A549 (cell line): ENCODE measurements around the gene PCID2. TPM values are rescaled to one million over a fixed set of nuclear protein-coding genes. Genes with fewer than 3 reads are reported as not detected.

Experiments used
- ATAC-seq, 2 experiments: fragments of 200-7000 bp in 1 of 2; fragments of >200 bp in 1 of 2; cut with Nextera tagmentation in 1 of 2; cut with Tn5 transposase in 1 of 2; 3 replicates each; pipeline versions ENCODE4 v1.8.0 to v1.9.1; 2018 to 2020; ENCODE audit warnings: mild to moderate bottlenecking in 1 of 2, moderate library complexity in 1 of 2
- CTCF ChIA-PET: fragments of 300-600 bp; sonication (Branson Sonifier 250); formaldehyde crosslinking; extraction: SDS; loops from one replicate; lab custom pipeline; 2021; ENCODE audit warnings: antibody characterized with exemption, inconsistent platforms; lab: Yijun Ruan, JAX
- POLR2A ChIA-PET: fragments of 350-600 bp; formaldehyde crosslinking; extraction: SDS; loops from one replicate; lab custom pipeline; 2021; ENCODE audit warnings: antibody characterized with exemption, inconsistent platforms; lab: Yijun Ruan, JAX
- DNase-seq, 2 experiments: peaks; one replicate each; pipeline versions ENCODE4 v3.0.0 to v3.0.0-alpha.2; 2011 to 2016; ENCODE audit warnings: low read depth in 1 of 2, low spot score in 1 of 2
- FAIRE-seq: peaks from 2 replicates; lab custom pipeline; 2011; peaks lifted over from hg19 to GRCh38; lab: Jason Lieb, UNC
- H3K27ac ChIP-seq, 2 experiments: fragments of >200 bp; sonication (Bioruptor Twin); formaldehyde crosslinking; 3 replicates each; pipeline ENCODE4 v1.5.1; 2016 to 2017
- H3K4me1 ChIP-seq: fragments of >200 bp; sonication (Bioruptor Twin); formaldehyde crosslinking; 3 replicates; pipeline ENCODE4 v1.6.1; 2016
- H3K4me2 ChIP-seq: fragments of >200 bp; sonication (Bioruptor Twin); formaldehyde crosslinking; 3 replicates; pipeline ENCODE4 v1.6.1; 2016
- H3K4me3 ChIP-seq: fragments of >200 bp; sonication (Bioruptor Twin); formaldehyde crosslinking; 3 replicates; pipeline ENCODE4 v1.5.1; 2016
- H3K9me3 ChIP-seq: fragments of >200 bp; sonication (Bioruptor Twin); formaldehyde crosslinking; 3 replicates; pipeline ENCODE4 v1.6.1; 2016
- BHLHE40 ChIP-seq: IDR thresholded peaks from 2 replicates; pipeline ENCODE4 v1.6.1; 2012; ENCODE audit warnings: low read depth, low read length, inconsistent platforms
- CBX2 ChIP-seq: fragments of 200-600 bp; sonication (generic); IDR thresholded peaks from 2 replicates; pipeline ENCODE4 v1.6.1; 2016; ENCODE audit warnings: low read depth, mild to moderate bottlenecking, borderline replicate concordance
- CHD4 ChIP-seq: fragments of 200-600 bp; sonication (generic); IDR thresholded peaks from 2 replicates; pipeline ENCODE4 v1.6.1; 2016; ENCODE audit warnings: antibody characterized with exemption, mild to moderate bottlenecking, borderline replicate concordance
- EP300 ChIP-seq, 2 experiments: fragments of >200 bp; sonication (Bioruptor Twin); formaldehyde crosslinking; IDR thresholded peaks; 2 replicates in 1 of 2; 3 replicates in 1 of 2; pipeline ENCODE4 v1.6.1; 2016 to 2017
- ESRRA ChIP-seq: fragments of 150-350 bp; IDR thresholded peaks from 2 replicates; pipeline ENCODE4 v1.6.1; 2014; ENCODE audit warnings: mild to moderate bottlenecking, low read length, borderline replicate concordance
- FOSL2 ChIP-seq, 2 experiments: fragments of 450-650 bp in 1 of 2; fragments of >200 bp in 1 of 2; sonication (Bioruptor Twin) in 1 of 2; formaldehyde crosslinking; IDR thresholded peaks; 2 replicates each; pipeline versions ENCODE4 v1.5.0 to v1.6.1; 2016 to 2020; ENCODE audit warnings: mild to moderate bottlenecking in 1 of 2, moderate library complexity in 1 of 2
- GATA3 ChIP-seq: IDR thresholded peaks from 2 replicates; pipeline ENCODE4 v1.6.1; 2012; ENCODE audit warnings: borderline replicate concordance
- HDAC2 ChIP-seq: fragments of 200-600 bp; sonication (generic); IDR thresholded peaks from 2 replicates; pipeline ENCODE4 v1.6.1; 2016
- JUN ChIP-seq, 2 experiments: fragments of >200 bp; sonication (Bioruptor Twin); formaldehyde crosslinking; IDR thresholded peaks; 2 replicates in 1 of 2; 3 replicates in 1 of 2; pipeline ENCODE4 v1.6.1; 2016 to 2017
- JUNB ChIP-seq: fragments of >200 bp; sonication (Bioruptor Twin); formaldehyde crosslinking; IDR thresholded peaks from 2 replicates; pipeline ENCODE4 v1.6.1; 2016
- KDM1A ChIP-seq: fragments of 200-600 bp; sonication (generic); IDR thresholded peaks from 2 replicates; pipeline ENCODE4 v1.6.1; 2016; ENCODE audit warnings: low read depth, mild to moderate bottlenecking
- KDM5A ChIP-seq: fragments of 200-600 bp; sonication (generic); IDR thresholded peaks from 2 replicates; pipeline ENCODE4 v1.6.1; 2016; ENCODE audit warnings: antibody characterized with exemption, mild to moderate bottlenecking
- MAFK ChIP-seq: fragments of 450-650 bp; IDR thresholded peaks from 2 replicates; pipeline ENCODE4 v1.6.1; 2014; ENCODE audit not compliant: partially characterized antibody
- MAZ ChIP-seq: fragments of 150-350 bp; IDR thresholded peaks from 2 replicates; pipeline ENCODE4 v1.6.1; 2014; ENCODE audit warnings: antibody characterized with exemption, low read depth, low read length, borderline replicate concordance
- MYC ChIP-seq: IDR thresholded peaks from 2 replicates; pipeline ENCODE4 v1.6.1; 2012; ENCODE audit warnings: mild to moderate bottlenecking, inconsistent platforms, low read length, improper control_type of control experiment, borderline replicate concordance
- NR3C1 ChIP-seq: fragments of >200 bp; sonication (Bioruptor Twin); formaldehyde crosslinking; IDR thresholded peaks from 3 replicates; pipeline ENCODE4 v1.6.1; 2017
- POLR2AphosphoS2 ChIP-seq: conservative IDR thresholded peaks from 2 replicates; pipeline ENCODE4 v1.6.1; 2012; ENCODE audit warnings: low read length, improper control_type of control experiment, inconsistent platforms
- RARB ChIP-seq: fragments of 250-450 bp; sonication (Bioruptor Pico); IDR thresholded peaks from 2 replicates; pipeline ENCODE4 v1.8.0; 2021; ENCODE audit warnings: mild to moderate bottlenecking, moderate library complexity
- RFX5 ChIP-seq: fragments of 450-650 bp; IDR thresholded peaks from 2 replicates; pipeline ENCODE4 v1.7.1; 2014; ENCODE audit warnings: antibody characterized with exemption, mild to moderate bottlenecking, moderate library complexity
- RNF2 ChIP-seq: fragments of 200-600 bp; sonication (generic); IDR thresholded peaks from 2 replicates; pipeline ENCODE4 v1.6.1; 2016; ENCODE audit warnings: low read depth, mild to moderate bottlenecking, antibody characterized with exemption, moderate library complexity, borderline replicate concordance
- SMC3 ChIP-seq: fragments of >200 bp; sonication (Bioruptor Twin); formaldehyde crosslinking; IDR thresholded peaks from 3 replicates; pipeline ENCODE4 v1.6.1; 2018; ENCODE audit warnings: inconsistent platforms
- TP53 ChIP-seq: fragments of 250-450 bp; sonication (Bioruptor Pico); IDR thresholded peaks from 2 replicates; pipeline ENCODE4 v1.5.0; 2021; ENCODE audit warnings: mild to moderate bottlenecking, moderate library complexity
- ZC3H11A ChIP-seq: fragments of 450-650 bp; IDR thresholded peaks from 2 replicates; pipeline ENCODE4 v1.6.1; 2014; ENCODE audit warnings: antibody characterized with exemption, mild to moderate bottlenecking
- ZNF302 ChIP-seq: fragments of 250-450 bp; sonication (Bioruptor Pico); IDR thresholded peaks from 2 replicates; pipeline ENCODE4 v1.9.0; 2021; ENCODE audit warnings: inconsistent platforms, mild to moderate bottlenecking, moderate library complexity
- ZSCAN20 ChIP-seq: fragments of 250-450 bp; sonication (Bioruptor Pico); IDR thresholded peaks from 2 replicates; pipeline ENCODE4 v1.8.0; 2022; ENCODE audit warnings: mild to moderate bottlenecking, moderate library complexity
- WGBS: methylation state at CpG from one replicate; pipeline ENCODE4 v1.1.6; 2017; ENCODE audit errors: missing lambda C conversion rate; 5-methylcytosine and 5-hydroxymethylcytosine counted together
- polyA plus RNA-seq, 4 experiments: library from polyadenylated mRNA; depleted of rRNA in 3 of 4; stranded (reverse); fragments of >200 nt; fragmentation: RNase III in 1 of 4; extraction: RNeasy Plus Mini Kit Qiagen cat#74134 plus additional on column Dnase treatment in 1 of 4; gene quantifications; 2 replicates in 3 of 4; 3 replicates in 1 of 4; pipeline ENCODE4 v1.2.3, GENCODE V29; 2011 to 2017
- TF ChIP-seq, protein P1 (sequence below): IDR thresholded peaks from 2 replicates; pipeline ENCODE4 v1.6.1; 2012; ENCODE audit warnings: low read depth, borderline replicate concordance
- TF ChIP-seq, protein P2 (sequence below): fragments of 250-450 bp; sonication (Bioruptor Pico); IDR thresholded peaks from 2 replicates; pipeline ENCODE4 v1.5.0; 2021; ENCODE audit warnings: mild to moderate bottlenecking, moderate library complexity, borderline replicate concordance
- TF ChIP-seq, protein P3 (sequence below): fragments of 150-350 bp; IDR thresholded peaks from 2 replicates; pipeline ENCODE4 v1.6.1; 2014; ENCODE audit warnings: low read depth, mild to moderate bottlenecking, low read length

PCID2 gene
- polyA plus RNA-seq, 2 of the 4 experiments (the other 2 are of a cell fraction), result 37.7 to 68.7 TPM

DNA sequence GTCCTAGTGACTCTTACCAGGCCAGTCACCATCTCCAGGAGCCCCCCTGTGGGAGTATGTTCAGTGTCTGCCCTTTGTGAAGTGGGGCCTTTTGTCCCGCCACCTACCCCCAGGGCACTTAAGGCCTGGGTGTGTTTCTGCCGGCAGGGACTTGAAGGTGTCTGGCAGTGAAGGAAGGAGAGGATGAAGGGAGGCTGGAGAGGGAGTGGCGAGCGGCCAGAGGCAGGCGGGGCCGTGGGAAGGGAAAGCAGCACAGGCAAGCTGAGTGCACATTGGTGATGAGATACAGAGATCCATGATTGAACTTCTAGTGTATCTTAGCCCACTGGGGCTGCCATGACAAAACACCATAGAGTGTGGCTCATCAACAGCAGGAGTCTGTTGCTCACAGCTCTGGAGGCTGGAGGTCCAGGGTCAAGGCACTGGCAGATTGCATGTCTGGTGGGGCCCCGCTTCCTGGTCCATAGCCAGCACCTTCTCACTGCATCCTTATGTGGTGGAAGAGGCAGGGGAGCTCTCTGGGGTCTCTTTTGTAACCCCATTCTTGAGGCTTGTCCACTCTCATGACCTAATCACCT lies 18.5 kb upstream of the PCID2 start:
- ATAC-seq (no peak), FAIRE-seq (no peak), DNase-seq (no peak)
- ChIA-PET CTCF (no interaction called here), POLR2A (no interaction called here)
- TF ChIP-seq GATA3, result no peak
- no peaks in the 10 kb centered on the region for H3K4me1 ChIP-seq
- H3K27ac ChIP-seq, result no peak overlapping the region
- no peak overlapping the region for H3K4me3 ChIP-seq
- H3K9me3 ChIP-seq, result no peaks in the 10 kb centered on the region
- 86% methylated on average over 5 of the region's 7 CpGs for WGBS
- H3K4me2 ChIP-seq, result no peak overlapping the region

DNA sequence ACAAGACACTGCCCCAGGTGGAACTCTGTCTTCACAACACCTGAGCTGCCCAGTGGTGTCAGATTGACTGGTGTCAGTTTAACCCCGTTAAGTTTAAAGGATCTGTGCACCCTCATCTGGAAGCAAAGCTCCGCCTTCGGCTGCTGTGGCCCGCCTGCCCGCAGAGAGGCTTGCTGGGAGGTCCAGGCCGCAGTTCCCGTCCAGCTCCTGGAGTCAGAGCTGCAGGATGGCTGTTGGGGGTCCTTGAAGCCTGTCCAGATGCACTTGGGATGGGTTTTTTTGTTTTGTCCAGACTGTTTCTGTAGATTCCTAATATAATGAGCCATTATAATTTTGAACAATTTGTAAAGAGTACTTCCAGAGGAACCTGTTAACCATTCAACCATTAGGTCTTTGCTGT lies 17.0 kb upstream of the PCID2 start:
- WGBS, result 95% methylated on average over 4 of the region's 7 CpGs
- ChIA-PET POLR2A (no interaction called here), CTCF (interaction anchor here (0.7 to 1.7 kb wide), 2 partner anchors 9 to 168 kb away, joined by 3 read pairs; no protein-coding TSS in a partner anchor)
- DNase-seq (no peak), ATAC-seq (no peak), FAIRE-seq (no peak)
- Histone ChIP-seq H3K4me1 (no peaks in the 10 kb centered on the region), H3K27ac (no peak overlapping the region), H3K4me2 (no peak overlapping the region), H3K4me3 (no peak overlapping the region), H3K9me3 (no peaks in the 10 kb centered on the region)
- no peak for TF ChIP-seq RFX5
- TF ChIP-seq GATA3, result no peak
- TF ChIP-seq JUN (IDR thresholded peaks at IDR 0.05), result no peak
- TF ChIP-seq NR3C1, result no peak
- no peak for TF ChIP-seq TP53 (CRISPR knock-in tag)
- TF ChIP-seq HDAC2, result no peak
- TF ChIP-seq MYC, result no peak

DNA sequence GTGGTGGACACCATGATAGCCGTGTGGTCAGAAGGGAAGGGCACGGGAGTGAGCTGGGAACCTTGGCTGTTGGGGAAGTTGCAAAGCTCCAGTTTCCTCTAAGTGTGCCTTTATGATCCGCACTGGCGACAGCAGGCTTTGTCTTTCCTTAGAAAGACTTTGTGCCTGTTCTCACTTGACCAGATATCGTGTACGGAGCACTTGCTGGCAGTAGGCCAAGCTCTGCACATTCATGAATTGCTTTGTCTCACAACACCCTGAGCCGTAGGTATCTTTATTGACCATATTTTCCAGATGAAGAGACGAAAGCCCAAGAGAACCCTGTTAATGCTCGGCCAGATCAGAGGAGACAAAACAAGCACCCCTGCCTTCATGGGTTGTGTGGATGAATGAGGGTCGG lies 16.0 kb upstream of the PCID2 start:
- no peaks in the 10 kb centered on the region for H3K9me3 ChIP-seq
- TF ChIP-seq ZC3H11A, result no peak
- TF ChIP-seq, protein P1, sequence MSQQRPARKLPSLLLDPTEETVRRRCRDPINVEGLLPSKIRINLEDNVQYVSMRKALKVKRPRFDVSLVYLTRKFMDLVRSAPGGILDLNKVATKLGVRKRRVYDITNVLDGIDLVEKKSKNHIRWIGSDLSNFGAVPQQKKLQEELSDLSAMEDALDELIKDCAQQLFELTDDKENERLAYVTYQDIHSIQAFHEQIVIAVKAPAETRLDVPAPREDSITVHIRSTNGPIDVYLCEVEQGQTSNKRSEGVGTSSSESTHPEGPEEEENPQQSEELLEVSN, result no peak
- TF ChIP-seq, protein P2, sequence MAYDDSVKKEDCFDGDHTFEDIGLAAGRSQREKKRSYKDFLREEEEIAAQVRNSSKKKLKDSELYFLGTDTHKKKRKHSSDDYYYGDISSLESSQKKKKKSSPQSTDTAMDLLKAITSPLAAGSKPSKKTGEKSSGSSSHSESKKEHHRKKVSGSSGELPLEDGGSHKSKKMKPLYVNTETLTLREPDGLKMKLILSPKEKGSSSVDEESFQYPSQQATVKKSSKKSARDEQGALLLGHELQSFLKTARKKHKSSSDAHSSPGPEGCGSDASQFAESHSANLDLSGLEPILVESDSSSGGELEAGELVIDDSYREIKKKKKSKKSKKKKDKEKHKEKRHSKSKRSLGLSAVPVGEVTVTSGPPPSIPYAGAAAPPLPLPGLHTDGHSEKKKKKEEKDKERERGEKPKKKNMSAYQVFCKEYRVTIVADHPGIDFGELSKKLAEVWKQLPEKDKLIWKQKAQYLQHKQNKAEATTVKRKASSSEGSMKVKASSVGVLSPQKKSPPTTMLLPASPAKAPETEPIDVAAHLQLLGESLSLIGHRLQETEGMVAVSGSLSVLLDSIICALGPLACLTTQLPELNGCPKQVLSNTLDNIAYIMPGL, result no peak
- TF ChIP-seq MAFK, result no peak
- no peak for TF ChIP-seq GATA3
- TF ChIP-seq NR3C1, result no peak
- no peak for TF ChIP-seq ESRRA
- TF ChIP-seq MAZ, result no peak
- TF ChIP-seq MYC, result no peak
- TF ChIP-seq POLR2AphosphoS2, result no peak
- no peak for TF ChIP-seq KDM5A
- TF ChIP-seq RARB (CRISPR knock-in tag), result no peak
- POLR2A ChIA-PET, result no interaction called here
- CTCF ChIA-PET, result interaction anchor here (1.2 kb wide), 1 partner anchor 282 kb away, joined by 4 read pairs; no protein-coding TSS in a partner anchor
- no peak for FAIRE-seq
- H3K4me3 ChIP-seq, result no peak overlapping the region
- H3K27ac ChIP-seq, result no peak overlapping the region
- 89% methylated on average over 9 of the region's 10 CpGs for WGBS
- H3K4me2 ChIP-seq, result no peak overlapping the region
- H3K4me1 ChIP-seq, result no peaks in the 10 kb centered on the region
- no peak for DNase-seq
- no peak for ATAC-seq

DNA sequence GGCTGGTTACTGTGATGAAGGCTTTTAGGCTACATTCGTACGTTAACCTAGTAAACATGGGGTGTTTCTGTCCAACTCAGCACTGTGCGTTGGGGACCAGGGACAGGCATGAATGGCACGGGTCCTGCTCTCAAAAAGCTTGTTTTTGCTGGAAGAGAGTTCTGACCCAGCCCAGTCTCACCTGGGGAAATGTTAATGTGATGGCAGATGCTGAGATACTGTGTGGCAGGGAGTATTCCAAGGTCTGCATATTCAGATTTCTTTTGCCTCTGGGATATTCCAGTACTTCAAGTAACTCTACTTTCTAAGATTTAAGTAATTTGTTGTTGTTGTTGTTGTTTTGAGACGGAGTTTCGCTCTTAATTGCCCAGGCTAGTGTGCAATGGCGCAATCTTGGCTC lies 14.6 kb upstream of the PCID2 start:
- DNase-seq, result no peak
- Histone ChIP-seq H3K9me3 (no peaks in the 10 kb centered on the region), H3K4me2 (no peak overlapping the region), H3K4me3 (no peak overlapping the region), H3K4me1 (peaks cover 6% of the 10 kb centered on the region), H3K27ac (no peak overlapping the region)
- ATAC-seq, result no peak
- WGBS, result 94% methylated on average over 7 of the region's 7 CpGs
- no peak for FAIRE-seq
- ChIA-PET CTCF (no interaction called here), POLR2A (no interaction called here)
- TF ChIP-seq KDM1A, result no peak
- TF ChIP-seq MAFK, result no peak
- TF ChIP-seq ZNF302 (CRISPR knock-in tag), result no peak
- no peak for TF ChIP-seq SMC3
- no peak for TF ChIP-seq JUNB
- no peak for TF ChIP-seq CHD4
- no peak for TF ChIP-seq RNF2
- no peak for TF ChIP-seq CBX2
- TF ChIP-seq EP300 (IDR thresholded peaks at IDR 0.05), result no peak
- TF ChIP-seq FOSL2 (IDR thresholded peaks at IDR 0.05), result no peak
- TF ChIP-seq FOSL2 (CRISPR knock-in tag; IDR thresholded peaks at IDR 0.05), result no peak
- TF ChIP-seq ZSCAN20 (CRISPR knock-in tag), result no peak
- TF ChIP-seq NR3C1, result no peak
- no peak for TF ChIP-seq JUN (IDR thresholded peaks at IDR 0.05)
- TF ChIP-seq BHLHE40, result no peak
- no peak for TF ChIP-seq ZC3H11A
- TF ChIP-seq, protein P3, sequence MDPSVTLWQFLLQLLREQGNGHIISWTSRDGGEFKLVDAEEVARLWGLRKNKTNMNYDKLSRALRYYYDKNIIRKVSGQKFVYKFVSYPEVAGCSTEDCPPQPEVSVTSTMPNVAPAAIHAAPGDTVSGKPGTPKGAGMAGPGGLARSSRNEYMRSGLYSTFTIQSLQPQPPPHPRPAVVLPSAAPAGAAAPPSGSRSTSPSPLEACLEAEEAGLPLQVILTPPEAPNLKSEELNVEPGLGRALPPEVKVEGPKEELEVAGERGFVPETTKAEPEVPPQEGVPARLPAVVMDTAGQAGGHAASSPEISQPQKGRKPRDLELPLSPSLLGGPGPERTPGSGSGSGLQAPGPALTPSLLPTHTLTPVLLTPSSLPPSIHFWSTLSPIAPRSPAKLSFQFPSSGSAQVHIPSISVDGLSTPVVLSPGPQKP, result no peak
